HUES6 (cell line): ENCODE results near the gene PODN.

Experiments
- H3K27ac ChIP-seq: 2 replicates; pipeline ENCODE4 v1.7.0; 2013; ENCODE audit warnings: low read depth, mild to moderate bottlenecking, low read length, inconsistent platforms
- H3K27me3 ChIP-seq: 2 replicates; pipeline ENCODE4 v1.6.1; 2013; ENCODE audit warnings: low read length; ENCODE audit not compliant: control insufficient read depth, insufficient read depth
- H3K36me3 ChIP-seq: 2 replicates; pipeline ENCODE4 v1.6.1; 2013; ENCODE audit warnings: low read length; ENCODE audit not compliant: control insufficient read depth, insufficient read depth
- H3K4me1 ChIP-seq: 2 replicates; pipeline ENCODE4 v1.6.1; 2013; ENCODE audit warnings: low read length; ENCODE audit not compliant: control insufficient read depth, insufficient read depth
- H3K4me3 ChIP-seq: 2 replicates; pipeline ENCODE4 v1.5.1; 2013; ENCODE audit warnings: low read depth, low read length
- H3K9ac ChIP-seq: one replicate; pipeline ENCODE4 v1.6.1; 2013; ENCODE audit warnings: mild to moderate bottlenecking, low read length
- H3K9me3 ChIP-seq: 2 replicates; pipeline ENCODE4 v1.6.1; 2013; ENCODE audit warnings: low read depth, low read length; ENCODE audit not compliant: control insufficient read depth, insufficient read depth

Gene PODN

GRCh38 chr1:53031732-53032131 is 30.3 kb upstream of the PODN start:
- no peak overlapping the region for H3K4me3 ChIP-seq
- no peak overlapping the region for H3K27ac ChIP-seq
- H3K36me3 ChIP-seq, result peaks cover 2% of the 10 kb centered on the region; the same call in 1 of the 2 replicates
- no peak overlapping the region for H3K9ac ChIP-seq
- H3K27me3 ChIP-seq, result no peaks in the 10 kb centered on the region
- no peaks in the 10 kb centered on the region for H3K4me1 ChIP-seq
- H3K9me3 ChIP-seq, result no peaks in the 10 kb centered on the region

- H3K27me3 ChIP-seq, result no peaks in the 10 kb centered on the region
- H3K4me1 ChIP-seq, result no peaks in the 10 kb centered on the region
- H3K4me3 ChIP-seq, result no peak overlapping the region
These were observed 24.9 kb upstream of the PODN start for GRCh38 chr1:53037159-53037558.

GRCh38 chr1:53038566-53038965 is 23.4 kb upstream of the PODN start:
- Histone ChIP-seq H3K36me3 (0 out of 2 replicates have a peak, but pooled peaks cover 2% of the 10 kb centered on the region), H3K4me3 (no peak overlapping the region), H3K4me1 (peaks cover 7% of the 10 kb centered on the region), H3K27ac (no peak overlapping the region), H3K27me3 (no peaks in the 10 kb centered on the region), H3K9ac (no peak overlapping the region), H3K9me3 (no peaks in the 10 kb centered on the region)

More at GRCh38 chr1:53037159-53037558, 24.9 kb upstream of the PODN start:
- no peak overlapping the region for H3K9ac ChIP-seq
- no peak overlapping the region for H3K27ac ChIP-seq
- no peaks in the 10 kb centered on the region for H3K9me3 ChIP-seq
- 0 out of 2 replicates have a peak, but pooled peaks cover 2% of the 10 kb centered on the region for H3K36me3 ChIP-seq

GRCh38 chr1:53043271-53043670 is 18.7 kb upstream of the PODN start:
- no peak overlapping the region for H3K4me3 ChIP-seq
- H3K36me3 ChIP-seq, result 0 out of 2 replicates have a peak, but pooled peaks cover 2% of the 10 kb centered on the region
- no peaks in the 10 kb centered on the region for H3K9me3 ChIP-seq
- no peaks in the 10 kb centered on the region for H3K27me3 ChIP-seq
- no peak overlapping the region for H3K27ac ChIP-seq
- peaks cover 14% of the 10 kb centered on the region for H3K4me1 ChIP-seq
- no peak overlapping the region for H3K9ac ChIP-seq

- Histone ChIP-seq H3K9ac (no peak overlapping the region), H3K27ac (no peak overlapping the region), H3K4me3 (no peak overlapping the region), H3K27me3 (no peaks in the 10 kb centered on the region), H3K9me3 (no peaks in the 10 kb centered on the region), H3K36me3 (no peaks in the 10 kb centered on the region), H3K4me1 (peaks cover 24% of the 10 kb centered on the region)
These were observed 17.1 kb upstream of the PODN start for GRCh38 chr1:53044926-53045325.

GRCh38 chr1:53046930-53047329 is 15.1 kb upstream of the PODN start:
- Histone ChIP-seq H3K9ac (no peak overlapping the region), H3K9me3 (no peaks in the 10 kb centered on the region), H3K36me3 (no peaks in the 10 kb centered on the region), H3K27me3 (no peaks in the 10 kb centered on the region), H3K4me3 (no peak overlapping the region), H3K27ac (no peak overlapping the region), H3K4me1 (peaks cover 24% of the 10 kb centered on the region)

- H3K27me3 ChIP-seq, result no peaks in the 10 kb centered on the region
- peaks cover 22% of the 10 kb centered on the region for H3K4me1 ChIP-seq
- no peak overlapping the region for H3K27ac ChIP-seq
- no peaks in the 10 kb centered on the region for H3K9me3 ChIP-seq
- no peak overlapping the region for H3K9ac ChIP-seq
- no peak overlapping the region for H3K4me3 ChIP-seq
- no peaks in the 10 kb centered on the region for H3K36me3 ChIP-seq
These were observed 14.0 kb upstream of the PODN start for GRCh38 chr1:53047737-53048736.

GRCh38 chr1:53048960-53049573 is 12.9 kb upstream of the PODN start:
- Histone ChIP-seq H3K36me3 (0 out of 2 replicates have a peak, but pooled peaks cover 2% of the 10 kb centered on the region), H3K27me3 (no peaks in the 10 kb centered on the region), H3K9ac (no peak overlapping the region), H3K4me3 (no peak overlapping the region), H3K9me3 (no peaks in the 10 kb centered on the region), H3K4me1 (peaks cover 17% of the 10 kb centered on the region), H3K27ac (no peak overlapping the region)

- H3K36me3 ChIP-seq, result 0 out of 2 replicates have a peak, but pooled peaks cover 2% of the 10 kb centered on the region
- H3K27me3 ChIP-seq, result no peaks in the 10 kb centered on the region
- no peak overlapping the region for H3K27ac ChIP-seq
- H3K9me3 ChIP-seq, result no peaks in the 10 kb centered on the region
- no peak overlapping the region for H3K9ac ChIP-seq
- peaks cover 17% of the 10 kb centered on the region for H3K4me1 ChIP-seq
- H3K4me3 ChIP-seq, result no peak overlapping the region
These were observed 12.4 kb upstream of the PODN start for GRCh38 chr1:53049574-53049967.

- H3K36me3 ChIP-seq, result 0 out of 2 replicates have a peak, but pooled peaks cover 2% of the 10 kb centered on the region
- no peak overlapping the region for H3K27ac ChIP-seq
- peaks cover 17% of the 10 kb centered on the region for H3K4me1 ChIP-seq
- no peak overlapping the region for H3K4me3 ChIP-seq
- H3K27me3 ChIP-seq, result no peaks in the 10 kb centered on the region
- no peaks in the 10 kb centered on the region for H3K9me3 ChIP-seq
- H3K9ac ChIP-seq, result no peak overlapping the region
These were observed 11.7 kb upstream of the PODN start for GRCh38 chr1:53050310-53050709.

- no peaks in the 10 kb centered on the region for H3K9me3 ChIP-seq
- H3K27ac ChIP-seq, result no peak overlapping the region
- H3K4me1 ChIP-seq, result peaks cover 17% of the 10 kb centered on the region
- H3K4me3 ChIP-seq, result no peak overlapping the region
- no peak overlapping the region for H3K9ac ChIP-seq
- 0 out of 2 replicates have a peak, but pooled peaks cover 2% of the 10 kb centered on the region for H3K36me3 ChIP-seq
- no peaks in the 10 kb centered on the region for H3K27me3 ChIP-seq
These were observed 10.3 kb upstream of the PODN start for GRCh38 chr1:53051676-53052075.
